Stimulated activated CD4-positive, alpha-beta T cell treated with anti-CD3 and anti-CD28 coated beads, Interleukin-4, amount 100 ng/mL, for 24 hours (primary cell): ENCODE data around the gene PROS1.
A peak's percentile ranks its signal among the peaks of the same experiment; 100 is the strongest.

Experiments used
- DNase-seq: peaks from one replicate; pipeline ENCODE4 v3.0.0-alpha.2; 2020

PROS1 gene

GRCh38 chr3:93973131-93974126 lies at the start of gene PROS1:
Gene PROS1, minus strand, starts transcription at chr3:93973896. Its CDS starts 147 bp downstream, at chr3:93973749.
- peak; percentile 42 for DNase-seq

- no peak for DNase-seq
Observed at GRCh38 chr3:94020293-94020692, 46.6 kb upstream of the PROS1 start.

GRCh38 chr3:94019659-94020058 lies 46.0 kb upstream of the PROS1 start:
- no peak for DNase-seq

GRCh38 chr3:94015025-94015424 lies 41.3 kb upstream of the PROS1 start:
- DNase-seq, result no peak

GRCh38 chr3:94012185-94012584 lies 38.5 kb upstream of the PROS1 start:
- DNase-seq, result no peak

- peak; percentile 7 for DNase-seq
Observed at GRCh38 chr3:94011233-94011711, 37.6 kb upstream of the PROS1 start.

- no peak for DNase-seq
Observed at GRCh38 chr3:94009608-94010007, 35.9 kb upstream of the PROS1 start.

GRCh38 chr3:94008253-94008652 lies 34.6 kb upstream of the PROS1 start:
- DNase-seq, result no peak

- no peak for DNase-seq
Observed at GRCh38 chr3:94004301-94004910, 30.7 kb upstream of the PROS1 start.

GRCh38 chr3:94001827-94002495 lies 28.3 kb upstream of the PROS1 start:
- DNase-seq, result no peak

- no peak for DNase-seq
Observed at GRCh38 chr3:94001191-94001590, 27.5 kb upstream of the PROS1 start.

GRCh38 chr3:93994056-93994455 lies 20.4 kb upstream of the PROS1 start:
- DNase-seq, result no peak

GRCh38 chr3:93992207-93992606 lies 18.5 kb upstream of the PROS1 start:
- no peak for DNase-seq

GRCh38 chr3:93991631-93992030 lies 17.9 kb upstream of the PROS1 start:
- no peak for DNase-seq

- DNase-seq, result no peak
Observed at GRCh38 chr3:93989241-93989640, 15.5 kb upstream of the PROS1 start.

GRCh38 chr3:93988764-93989163 lies 15.1 kb upstream of the PROS1 start:
- no peak for DNase-seq

- no peak for DNase-seq
Observed at GRCh38 chr3:93988283-93988682, 14.6 kb upstream of the PROS1 start.

GRCh38 chr3:93984618-93985017 lies 10.9 kb upstream of the PROS1 start:
- no peak for DNase-seq

- DNase-seq, result no peak
Observed at GRCh38 chr3:93983408-93983807, 9.7 kb upstream of the PROS1 start.

GRCh38 chr3:93981649-93982048 lies 8.0 kb upstream of the PROS1 start:
- no peak for DNase-seq

GRCh38 chr3:93979850-93980676 lies 6.4 kb upstream of the PROS1 start, which contains the start of gene ARL13B:
Gene ARL13B, plus strand, starts transcription at chr3:93980155. Its CDS starts 269 bp downstream, at chr3:93980424.
- DNase-seq, result peak; percentile 96

GRCh38 chr3:93969997-93970396 lies 3.7 kb downstream of the PROS1 start:
- DNase-seq, result no peak
